ENCODE results near the gene TRAF6.

Gene TRAF6

GRCh38 chr11:36458129-36458915 is 51.8 kb downstream of the TRAF6 start:
- no peaks in the 10 kb centered on the region for H3K9me3 Mint-ChIP-seq
- H3K27ac Mint-ChIP-seq = peak overlapping the region in 2 of 3 experiments; percentile 55 to 79
- TF ChIP-seq CTCF (IDR thresholded peaks at IDR 0.05; ENCODE audit: unreplicated experiment in 3 of 3) = no peak
- H3K4me3 Mint-ChIP-seq = no peak overlapping the region
- peaks cover 38% of the 10 kb centered on the region for H3K4me1 Mint-ChIP-seq
- H3K27me3 Mint-ChIP-seq (ENCODE audit: low read depth) = peaks cover 9% of the 10 kb centered on the region
- H3K36me3 Mint-ChIP-seq (ENCODE audit: low read depth) = no peaks in the 10 kb centered on the region

- no peak for TF ChIP-seq CTCF (IDR thresholded peaks at IDR 0.05; ENCODE audit: unreplicated experiment in 3 of 3)
- H3K4me1 Mint-ChIP-seq = peaks cover 58% of the 10 kb centered on the region
- H3K27me3 Mint-ChIP-seq (ENCODE audit: low read depth) = peaks cover 9% of the 10 kb centered on the region
- no peaks in the 10 kb centered on the region for H3K36me3 Mint-ChIP-seq (ENCODE audit: low read depth)
- H3K27ac Mint-ChIP-seq = peak overlapping the region; percentile 61 to 91 (median 79)
- H3K4me3 Mint-ChIP-seq = no peak overlapping the region
- no peaks in the 10 kb centered on the region for H3K9me3 Mint-ChIP-seq
Observed at GRCh38 chr11:36456156-36456555, 53.9 kb downstream of the TRAF6 start.

GRCh38 chr11:36455658-36456111 is 54.4 kb downstream of the TRAF6 start:
- H3K9me3 Mint-ChIP-seq = no peaks in the 10 kb centered on the region
- peak overlapping the region; percentile 61 to 91 (median 79) for H3K27ac Mint-ChIP-seq
- peaks cover 6% of the 10 kb centered on the region for H3K27me3 Mint-ChIP-seq (ENCODE audit: low read depth)
- no peak overlapping the region for H3K4me3 Mint-ChIP-seq
- no peaks in the 10 kb centered on the region for H3K36me3 Mint-ChIP-seq (ENCODE audit: low read depth)
- peaks cover 60% of the 10 kb centered on the region for H3K4me1 Mint-ChIP-seq
- no peak for TF ChIP-seq CTCF (IDR thresholded peaks at IDR 0.05; ENCODE audit: unreplicated experiment in 3 of 3)

- Mint-ChIP-seq H3K4me1 (peaks cover 66% of the 10 kb centered on the region), H3K36me3 (ENCODE audit: low read depth) (no peaks in the 10 kb centered on the region), H3K9me3 (no peaks in the 10 kb centered on the region), H3K4me3 (no peak overlapping the region), H3K27me3 (ENCODE audit: low read depth) (no peaks in the 10 kb centered on the region), H3K27ac (peak overlapping the region; percentile 61 to 91 (median 79))
- TF ChIP-seq CTCF (IDR thresholded peaks at IDR 0.05; ENCODE audit: unreplicated experiment in 3 of 3) = no peak
Observed at GRCh38 chr11:36454941-36455631, 55.0 kb downstream of the TRAF6 start.

GRCh38 chr11:36454551-36454940 is 55.5 kb downstream of the TRAF6 start:
- peaks cover 72% of the 10 kb centered on the region for H3K4me1 Mint-ChIP-seq
- H3K9me3 Mint-ChIP-seq = no peaks in the 10 kb centered on the region
- no peaks in the 10 kb centered on the region for H3K27me3 Mint-ChIP-seq (ENCODE audit: low read depth)
- H3K4me3 Mint-ChIP-seq = no peak overlapping the region
- peak overlapping the region; percentile 61 to 91 (median 79) for H3K27ac Mint-ChIP-seq
- H3K36me3 Mint-ChIP-seq (ENCODE audit: low read depth) = peaks cover 5% of the 10 kb centered on the region
- no peak for TF ChIP-seq CTCF (IDR thresholded peaks at IDR 0.05; ENCODE audit: unreplicated experiment in 3 of 3)

Data from nephron (organoid).